Measurements from ENCODE around the gene AHCTF1.

Gene AHCTF1

DNA sequence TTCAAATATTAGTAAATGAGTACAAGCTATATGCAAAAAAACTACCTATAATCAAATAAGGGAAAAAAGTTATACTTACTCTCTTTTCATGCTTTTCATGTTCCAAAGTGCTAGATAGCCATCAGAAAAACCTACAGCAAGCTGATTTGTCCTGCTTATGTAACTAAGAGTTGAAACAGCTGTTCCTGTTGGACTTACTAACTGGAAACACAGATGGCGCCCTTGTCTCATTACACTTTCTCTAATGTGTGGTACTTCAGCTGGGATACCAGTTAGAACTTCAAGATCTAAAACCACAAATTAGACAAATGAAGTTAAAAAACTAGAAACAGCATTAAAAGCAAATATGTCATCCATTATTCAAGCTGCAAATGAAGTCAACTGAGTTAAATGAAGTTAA is 24.3 kb downstream of the AHCTF1 start:
- Histone ChIP-seq H3K4me1 (ENCODE audit: insufficient read depth, poor library complexity, severe bottlenecking) (no peaks in the 10 kb centered on the region), H3K36me3 (ENCODE audit: low read depth) (peaks cover 75% of the 10 kb centered on the region), H3K9me3 (ENCODE audit: severe bottlenecking) (no peaks in the 10 kb centered on the region), H3K4me3 (ENCODE audit: severe bottlenecking) (no peak overlapping the region), H3K27me3 (ENCODE audit: insufficient read depth, poor library complexity, severe bottlenecking) (no peaks in the 10 kb centered on the region), H3K27ac (ENCODE audit: poor library complexity, severe bottlenecking) (no peak overlapping the region)
- DNase-seq (ENCODE audit: low spot score) (no peak), ATAC-seq (ENCODE audit: low read depth) (no peak)
- TF ChIP-seq, protein P1, sequence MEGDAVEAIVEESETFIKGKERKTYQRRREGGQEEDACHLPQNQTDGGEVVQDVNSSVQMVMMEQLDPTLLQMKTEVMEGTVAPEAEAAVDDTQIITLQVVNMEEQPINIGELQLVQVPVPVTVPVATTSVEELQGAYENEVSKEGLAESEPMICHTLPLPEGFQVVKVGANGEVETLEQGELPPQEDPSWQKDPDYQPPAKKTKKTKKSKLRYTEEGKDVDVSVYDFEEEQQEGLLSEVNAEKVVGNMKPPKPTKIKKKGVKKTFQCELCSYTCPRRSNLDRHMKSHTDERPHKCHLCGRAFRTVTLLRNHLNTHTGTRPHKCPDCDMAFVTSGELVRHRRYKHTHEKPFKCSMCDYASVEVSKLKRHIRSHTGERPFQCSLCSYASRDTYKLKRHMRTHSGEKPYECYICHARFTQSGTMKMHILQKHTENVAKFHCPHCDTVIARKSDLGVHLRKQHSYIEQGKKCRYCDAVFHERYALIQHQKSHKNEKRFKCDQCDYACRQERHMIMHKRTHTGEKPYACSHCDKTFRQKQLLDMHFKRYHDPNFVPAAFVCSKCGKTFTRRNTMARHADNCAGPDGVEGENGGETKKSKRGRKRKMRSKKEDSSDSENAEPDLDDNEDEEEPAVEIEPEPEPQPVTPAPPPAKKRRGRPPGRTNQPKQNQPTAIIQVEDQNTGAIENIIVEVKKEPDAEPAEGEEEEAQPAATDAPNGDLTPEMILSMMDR (IDR thresholded peaks at IDR 0.05; ENCODE audit: poor library complexity, severe bottlenecking), result peak; percentile 31

DNA sequence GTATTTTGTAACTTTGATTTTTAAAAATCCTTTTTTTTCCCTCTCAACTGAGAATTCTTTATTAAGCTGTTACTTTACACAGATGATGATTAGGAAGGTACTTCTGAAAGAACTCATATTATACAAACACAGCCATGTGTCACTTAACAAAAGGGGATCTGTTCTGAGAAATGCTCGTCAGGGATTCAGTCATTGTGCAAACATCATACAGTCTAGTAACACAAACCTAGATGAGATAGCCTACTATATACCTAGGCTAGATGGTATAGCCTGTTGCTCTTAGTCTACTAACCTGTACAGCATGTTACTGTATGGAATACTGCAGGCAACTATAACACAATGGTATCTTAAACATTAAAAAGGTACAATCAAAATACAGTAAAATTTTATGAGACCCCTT is 24.9 kb downstream of the AHCTF1 start:
- Histone ChIP-seq H3K9me3 (ENCODE audit: severe bottlenecking) (no peaks in the 10 kb centered on the region), H3K36me3 (ENCODE audit: low read depth) (peaks cover 79% of the 10 kb centered on the region), H3K27me3 (ENCODE audit: insufficient read depth, poor library complexity, severe bottlenecking) (no peaks in the 10 kb centered on the region), H3K4me3 (ENCODE audit: severe bottlenecking) (no peak overlapping the region), H3K27ac (ENCODE audit: poor library complexity, severe bottlenecking) (no peak overlapping the region), H3K4me1 (ENCODE audit: insufficient read depth, poor library complexity, severe bottlenecking) (no peaks in the 10 kb centered on the region)
- DNase-seq (ENCODE audit: low spot score), result no peak
- TF ChIP-seq, protein P1 (IDR thresholded peaks at IDR 0.05; ENCODE audit: poor library complexity, severe bottlenecking), result no peak
- no peak for ATAC-seq (ENCODE audit: low read depth)

DNA sequence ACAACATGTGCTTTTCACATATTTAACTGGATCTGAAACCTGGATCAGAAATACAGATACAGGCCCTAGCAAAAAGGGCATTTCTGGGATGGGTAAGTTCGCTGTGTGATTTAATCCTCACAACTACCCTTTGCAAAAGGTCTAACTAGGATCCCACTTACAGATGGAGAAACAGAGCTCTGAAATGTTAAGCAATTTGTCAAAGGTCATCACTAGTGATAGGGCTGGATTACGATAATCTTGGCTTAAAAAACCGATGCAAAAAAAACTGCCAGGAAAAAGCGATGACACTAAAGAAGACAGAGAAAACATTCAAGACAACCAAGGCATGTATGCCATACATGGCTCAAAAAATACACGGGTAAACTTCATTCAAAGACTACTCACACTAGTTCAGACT is 29.9 kb downstream of the AHCTF1 start:
- Histone ChIP-seq H3K4me3 (ENCODE audit: severe bottlenecking) (no peak overlapping the region), H3K36me3 (ENCODE audit: low read depth) (peaks cover 91% of the 10 kb centered on the region), H3K4me1 (ENCODE audit: insufficient read depth, poor library complexity, severe bottlenecking) (no peaks in the 10 kb centered on the region), H3K27ac (ENCODE audit: poor library complexity, severe bottlenecking) (no peak overlapping the region), H3K27me3 (ENCODE audit: insufficient read depth, poor library complexity, severe bottlenecking) (no peaks in the 10 kb centered on the region), H3K9me3 (ENCODE audit: severe bottlenecking) (no peaks in the 10 kb centered on the region)
- DNase-seq (ENCODE audit: low spot score), result no peak
- TF ChIP-seq, protein P1 (IDR thresholded peaks at IDR 0.05; ENCODE audit: poor library complexity, severe bottlenecking), result no peak
- no peak for ATAC-seq (ENCODE audit: low read depth)

DNA sequence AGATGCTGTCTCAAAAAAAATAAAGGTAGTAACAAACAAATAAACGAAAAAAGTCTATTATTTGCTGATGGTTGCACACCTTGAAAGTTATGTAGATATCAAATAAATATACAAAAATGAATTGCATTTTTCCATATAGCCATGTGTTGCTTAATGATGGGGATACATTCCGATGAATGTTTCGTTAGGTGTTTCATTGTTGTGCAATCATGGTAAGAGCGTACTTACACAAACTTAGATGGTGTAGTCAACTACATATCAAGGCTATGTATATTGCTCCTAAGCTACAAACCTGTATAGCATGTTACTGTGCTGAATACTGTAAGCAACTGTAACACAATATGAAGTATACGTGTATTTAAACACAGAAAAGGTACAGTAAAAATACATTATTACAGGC is 34.4 kb downstream of the AHCTF1 start:
- TF ChIP-seq, protein P1 (IDR thresholded peaks at IDR 0.05; ENCODE audit: poor library complexity, severe bottlenecking), result no peak
- ATAC-seq (ENCODE audit: low read depth) (no peak), DNase-seq (ENCODE audit: low spot score) (no peak)
- Histone ChIP-seq H3K27ac (ENCODE audit: poor library complexity, severe bottlenecking) (no peak overlapping the region), H3K36me3 (ENCODE audit: low read depth) (peaks cover 93% of the 10 kb centered on the region), H3K27me3 (ENCODE audit: insufficient read depth, poor library complexity, severe bottlenecking) (no peaks in the 10 kb centered on the region), H3K4me3 (ENCODE audit: severe bottlenecking) (no peak overlapping the region), H3K4me1 (ENCODE audit: insufficient read depth, poor library complexity, severe bottlenecking) (no peaks in the 10 kb centered on the region), H3K9me3 (ENCODE audit: severe bottlenecking) (no peaks in the 10 kb centered on the region)

DNA sequence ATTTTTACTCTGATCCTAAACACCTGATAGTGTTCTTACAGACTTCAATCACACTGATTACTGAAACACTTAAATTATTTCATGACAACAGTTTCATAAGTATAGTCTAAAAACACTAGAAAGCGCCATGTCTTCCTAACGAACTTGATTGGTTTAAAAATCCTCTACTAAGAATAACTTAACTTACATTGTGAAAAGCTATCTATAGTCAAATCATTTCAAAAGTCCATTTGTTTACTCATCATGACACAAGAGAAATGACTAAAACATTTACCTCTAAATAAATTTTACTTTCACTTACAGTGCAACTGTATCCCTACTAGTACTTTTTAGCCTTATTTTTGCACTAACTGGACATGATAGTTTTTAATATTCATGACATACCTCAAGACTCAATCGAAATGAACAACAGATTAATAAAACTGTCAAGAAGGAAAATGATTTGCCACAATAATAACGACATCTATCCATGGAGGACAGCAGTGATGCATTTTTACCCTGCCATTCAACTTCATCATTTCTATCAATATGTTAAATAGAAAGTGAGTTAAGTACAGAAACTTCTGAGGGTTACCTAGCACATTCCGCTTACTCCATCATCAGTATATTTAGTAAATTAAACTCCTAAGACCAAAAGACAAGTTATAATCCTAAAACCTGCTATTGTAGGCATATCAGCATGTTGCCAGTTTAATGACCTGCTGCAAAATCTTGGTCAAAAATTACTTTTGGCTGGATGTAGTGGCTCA is 38.4 kb downstream of the AHCTF1 start:
- DNase-seq (ENCODE audit: low spot score), result no peak
- Histone ChIP-seq H3K4me1 (ENCODE audit: insufficient read depth, poor library complexity, severe bottlenecking) (no peaks in the 10 kb centered on the region), H3K27ac (ENCODE audit: poor library complexity, severe bottlenecking) (no peak overlapping the region), H3K4me3 (ENCODE audit: severe bottlenecking) (no peak overlapping the region), H3K36me3 (ENCODE audit: low read depth) (peaks cover 97% of the 10 kb centered on the region), H3K9me3 (ENCODE audit: severe bottlenecking) (no peaks in the 10 kb centered on the region), H3K27me3 (ENCODE audit: insufficient read depth, poor library complexity, severe bottlenecking) (no peaks in the 10 kb centered on the region)
- TF ChIP-seq, protein P1 (IDR thresholded peaks at IDR 0.05; ENCODE audit: poor library complexity, severe bottlenecking), result no peak
- no peak for ATAC-seq (ENCODE audit: low read depth)
